HG02943 (cell line): ENCODE results near the gene CSRP1.
"Not testable (repeated sequence)": the region's sequence is repeated elsewhere in the genome, so short reads cannot be mapped to it uniquely, and the experiment has no call there.

Source experiments
- ATAC-seq: cut with Tn5 transposase; IDR thresholded peaks from one replicate; pipeline ENCODE4 v1.9.1; 2021; ENCODE audit warnings: mild to moderate bottlenecking, low read depth, moderate library complexity; ENCODE audit not compliant: unreplicated experiment

CSRP1 gene

GRCh38 chr1:201499795-201500669 lies 6.9 kb downstream of the CSRP1 start:
- ATAC-seq, result no peak

DNA sequence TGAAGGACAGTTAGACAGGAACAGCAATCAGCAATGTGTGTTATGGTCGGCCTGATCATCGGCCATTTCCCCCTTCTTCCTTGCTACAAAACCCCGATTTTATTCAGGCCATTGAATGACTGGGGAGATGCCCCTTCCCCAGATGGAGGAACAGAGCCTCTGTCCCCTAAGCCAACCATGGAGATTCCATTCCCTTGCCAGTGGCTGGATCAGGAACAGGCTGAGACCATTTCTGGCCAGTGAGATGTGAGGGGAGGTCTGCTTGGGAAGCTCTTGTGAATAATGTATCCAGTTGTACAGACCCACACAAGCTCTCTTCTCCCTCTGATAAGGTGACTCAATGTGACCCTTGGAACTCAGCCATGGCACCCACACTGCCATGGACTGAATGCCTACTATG lies 7.7 kb downstream of the CSRP1 start:
- ATAC-seq, result no peak

GRCh38 chr1:201498621-201499020 lies 8.3 kb downstream of the CSRP1 start:
- ATAC-seq, result no peak

GRCh38 chr1:201497935-201498509 lies 8.9 kb downstream of the CSRP1 start:
- no peak for ATAC-seq

- ATAC-seq, result no peak
Observed at GRCh38 chr1:201496296-201496690, 10.6 kb downstream of the CSRP1 start.

DNA sequence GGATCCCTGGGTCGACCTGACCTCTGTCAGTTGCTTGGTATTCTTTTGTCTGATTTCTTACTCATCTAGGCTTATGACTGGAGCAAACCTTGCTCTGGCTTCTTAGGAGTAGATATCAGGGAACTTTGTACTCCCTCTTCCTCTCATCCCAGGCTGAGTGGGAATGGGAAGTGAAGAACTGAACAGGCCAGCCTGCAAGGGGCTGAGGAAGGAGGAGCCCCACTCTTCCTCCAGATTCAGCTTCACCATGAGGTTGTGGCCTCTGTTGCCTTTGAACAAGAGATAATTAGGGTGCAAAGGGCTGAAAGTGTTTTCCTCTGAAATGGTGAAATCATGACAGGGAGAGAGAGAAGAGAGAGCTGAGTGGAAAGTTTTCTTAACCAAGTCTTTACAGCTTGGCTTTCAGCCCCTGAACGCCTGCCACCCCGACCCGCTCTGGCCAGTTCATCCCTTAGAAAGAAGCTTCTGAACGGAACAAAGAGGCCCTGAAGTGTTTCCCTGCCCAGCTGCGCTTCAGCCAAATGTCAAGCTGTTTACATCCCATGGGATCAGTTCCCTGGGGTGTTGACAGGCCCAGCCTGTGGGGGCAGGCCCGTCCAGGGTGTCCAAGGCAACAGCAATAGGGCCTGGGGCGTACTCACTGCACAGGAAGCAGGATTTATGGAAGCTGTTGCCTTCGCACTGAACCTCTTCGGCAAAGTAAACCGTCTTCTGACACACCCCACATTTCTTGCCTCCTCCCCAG lies 11.2 kb downstream of the CSRP1 start:
- ATAC-seq, result no peak

- ATAC-seq, result no peak
Observed at GRCh38 chr1:201493757-201494617, 12.9 kb downstream of the CSRP1 start.

DNA sequence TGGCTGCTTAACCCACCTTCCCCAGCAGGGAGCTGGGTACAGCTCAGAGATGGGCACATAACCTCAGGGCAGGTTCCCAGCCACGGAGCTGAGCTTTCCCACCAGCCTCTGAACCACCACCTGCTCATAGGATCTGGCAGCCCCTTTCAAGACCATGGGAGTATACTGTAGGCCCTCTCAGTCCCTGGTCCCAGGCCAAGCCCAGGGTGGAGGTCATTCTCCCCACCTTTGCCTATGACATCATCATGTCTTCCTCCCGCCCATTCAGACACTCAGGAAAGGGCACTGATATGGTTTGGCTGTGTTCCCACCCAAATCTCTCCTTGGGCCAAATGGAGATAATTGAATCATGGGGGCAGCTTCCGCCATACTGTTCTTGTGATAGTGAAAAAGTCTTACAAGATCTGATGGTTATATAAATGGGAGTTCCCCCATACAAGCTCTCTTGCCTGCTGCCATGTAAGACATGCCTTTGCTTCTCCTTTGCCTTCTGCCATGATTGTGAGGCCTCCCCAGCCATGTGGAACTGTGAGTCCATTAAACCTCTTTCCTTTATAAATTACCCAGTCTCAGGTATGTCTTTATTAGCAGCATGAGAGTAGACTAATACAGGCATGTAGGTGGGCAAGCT lies 13.8 kb downstream of the CSRP1 start:
- ATAC-seq, result not testable (repeated sequence)

DNA sequence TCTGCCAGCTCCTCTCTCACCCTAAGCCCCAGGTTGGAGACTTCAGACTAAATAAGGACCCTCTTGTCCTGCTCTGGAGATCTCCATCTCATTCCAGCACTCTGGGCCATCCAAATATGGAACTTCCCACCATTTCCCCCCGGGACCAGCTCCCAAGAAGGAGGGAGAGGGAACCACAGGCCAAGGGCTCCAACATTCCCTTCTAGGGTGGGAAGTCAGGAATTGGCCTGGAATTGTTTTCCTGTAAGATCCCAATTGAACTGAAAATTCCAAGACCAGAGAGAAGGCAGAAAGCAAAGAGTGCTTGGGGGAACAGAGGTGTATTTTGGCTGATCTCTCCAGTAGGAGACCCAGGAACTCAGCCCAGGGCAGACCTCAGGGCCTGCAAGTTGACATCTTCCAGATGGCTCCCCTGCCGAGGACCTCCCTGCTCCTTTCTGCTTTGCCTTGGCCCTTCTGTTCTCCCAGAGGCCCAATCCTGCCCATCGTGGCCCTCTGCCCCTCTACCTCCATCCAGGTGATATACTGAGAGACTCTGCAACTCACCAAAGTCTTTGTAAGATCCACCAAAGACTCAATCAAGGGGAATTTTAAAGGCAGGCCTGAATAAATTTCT lies 14.9 kb downstream of the CSRP1 start:
- no peak for ATAC-seq

DNA sequence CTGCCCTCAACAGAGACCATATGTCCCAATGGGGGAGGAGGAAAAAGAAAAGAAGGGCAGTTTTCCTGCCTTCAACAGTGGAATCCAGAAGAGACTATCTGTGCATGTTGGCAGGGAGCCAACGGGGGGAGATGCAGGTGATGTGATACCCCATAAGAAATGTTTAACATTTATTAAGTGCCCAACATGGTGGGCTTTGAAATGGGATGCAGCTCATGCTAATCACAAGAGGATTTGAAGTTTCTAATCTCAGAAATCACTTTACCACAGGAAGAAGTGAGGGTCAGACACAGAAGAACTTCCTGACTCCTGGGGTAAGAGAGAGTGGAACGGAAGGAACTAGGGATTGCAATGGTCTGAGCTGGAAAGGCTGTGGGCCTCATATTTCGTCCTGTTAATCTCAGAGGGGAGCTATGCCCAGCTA lies 16.2 kb downstream of the CSRP1 start:
- no peak for ATAC-seq

GRCh38 chr1:201489643-201490261 lies 17.2 kb downstream of the CSRP1 start:
- ATAC-seq, result no peak

DNA sequence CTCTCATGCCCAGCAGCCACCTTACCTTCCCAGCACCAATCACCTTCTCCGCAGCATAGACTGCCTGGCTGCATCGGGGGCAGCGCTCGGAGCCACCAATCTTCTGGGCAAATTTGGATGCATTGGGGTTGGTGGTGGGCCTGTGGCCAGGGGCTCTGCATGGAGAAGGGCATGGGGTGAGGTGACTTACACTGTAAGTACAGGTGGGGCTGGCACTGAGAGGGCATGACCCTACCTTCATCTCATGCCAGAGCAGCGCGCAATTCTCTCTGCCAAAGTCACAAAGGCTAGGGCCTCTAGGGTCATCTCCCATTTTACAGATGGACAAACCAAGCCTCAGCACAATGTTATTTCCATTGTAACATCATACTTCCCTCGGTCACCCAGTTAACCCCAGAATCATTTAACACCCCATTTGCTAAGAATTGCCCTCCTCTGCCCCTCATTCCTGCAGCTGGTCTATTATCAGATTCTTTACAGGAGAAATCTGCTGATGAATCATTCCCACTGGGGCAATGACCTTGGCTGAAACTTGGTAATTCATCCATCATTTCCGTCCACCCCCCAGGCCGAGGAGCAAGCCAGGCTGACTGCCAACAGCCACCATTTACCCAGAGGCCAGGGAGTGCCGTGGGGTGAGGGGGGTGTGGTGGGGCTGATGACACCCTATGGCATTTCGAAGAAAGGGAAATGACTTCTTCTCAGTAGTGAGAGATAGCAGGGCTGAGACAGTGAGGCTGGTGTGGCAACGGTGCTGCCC lies 17.9 kb downstream of the CSRP1 start:
- ATAC-seq, result no peak

- ATAC-seq, result no peak
Observed at GRCh38 chr1:201487742-201488141, 19.2 kb downstream of the CSRP1 start.

- ATAC-seq, result no peak
Observed at GRCh38 chr1:201486187-201486586, 20.7 kb downstream of the CSRP1 start.

- ATAC-seq, result no peak
Observed at GRCh38 chr1:201485184-201485774, 21.6 kb downstream of the CSRP1 start.

DNA sequence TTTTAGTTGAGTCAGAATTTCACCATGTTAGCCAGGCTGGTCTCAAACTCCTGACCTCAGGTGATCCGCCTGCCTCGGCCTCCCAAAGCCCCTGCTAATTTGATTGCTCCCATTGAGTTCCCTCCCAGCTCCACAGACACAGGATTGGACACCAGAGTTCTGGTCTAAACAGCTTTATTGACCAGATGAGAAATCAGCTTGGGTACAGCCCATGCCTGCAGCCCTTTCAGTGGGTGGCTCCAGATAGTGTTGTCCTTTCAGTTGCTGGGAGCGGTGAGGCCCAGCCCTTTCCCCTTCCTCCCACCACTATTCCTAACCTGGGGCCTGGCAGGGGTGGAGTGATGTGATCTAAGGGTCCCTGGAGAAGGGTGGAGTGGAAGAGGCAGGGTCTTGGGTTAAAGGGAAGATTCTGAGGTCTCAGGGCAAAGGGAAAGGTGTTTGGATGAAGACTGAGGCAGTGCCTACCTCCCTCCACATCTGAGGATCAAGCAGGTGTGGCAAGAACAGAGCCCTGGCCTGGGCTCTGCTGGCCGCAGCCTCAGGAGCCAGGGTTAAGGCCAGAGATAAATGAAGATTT lies 23.5 kb downstream of the CSRP1 start:
- no peak for ATAC-seq

- ATAC-seq, result no peak
Observed at GRCh38 chr1:201482755-201483154, 24.2 kb downstream of the CSRP1 start.
